GM12878 (cell line): Measurements from ENCODE around the gene CDC42BPB.

Experiments used
- MXI1 ChIP-seq: fragments of 150-350 bp; IDR thresholded peaks from 2 replicates; pipeline ENCODE4 v1.6.1; 2011; ENCODE audit warnings: low read depth, mild to moderate bottlenecking, inconsistent platforms, low read length, improper control_type of control experiment
- MYC ChIP-seq: IDR thresholded peaks from 2 replicates; pipeline ENCODE4 v1.6.1; 2011; ENCODE audit warnings: mild to moderate bottlenecking, low read length, moderate library complexity, inconsistent platforms; ENCODE audit not compliant: insufficient read depth, insufficient replicate concordance, insufficient read length, severe bottlenecking
- RFX5 ChIP-seq: IDR thresholded peaks from 2 replicates; pipeline ENCODE4 v1.6.1; 2011; ENCODE audit warnings: low read depth, low read length, improper control_type of control experiment
- SIN3A ChIP-seq: IDR thresholded peaks from 2 replicates; pipeline ENCODE4 v1.6.1; 2012; ENCODE audit warnings: low read depth, low read length, improper control_type of control experiment
- SMC3 ChIP-seq: IDR thresholded peaks from 2 replicates; pipeline ENCODE4 v1.6.1; 2011; ENCODE audit warnings: low read length, improper control_type of control experiment, borderline replicate concordance
- SP1 ChIP-seq: IDR thresholded peaks from one replicate; pipeline ENCODE4 v1.6.1; 2011; ENCODE audit warnings: low read depth, low read length
- TF ChIP-seq, protein P1 (sequence below): fragments of 450-650 bp; IDR thresholded peaks from 2 replicates; pipeline ENCODE4 v1.6.1; 2017; ENCODE audit warnings: mild to moderate bottlenecking

DNA sequence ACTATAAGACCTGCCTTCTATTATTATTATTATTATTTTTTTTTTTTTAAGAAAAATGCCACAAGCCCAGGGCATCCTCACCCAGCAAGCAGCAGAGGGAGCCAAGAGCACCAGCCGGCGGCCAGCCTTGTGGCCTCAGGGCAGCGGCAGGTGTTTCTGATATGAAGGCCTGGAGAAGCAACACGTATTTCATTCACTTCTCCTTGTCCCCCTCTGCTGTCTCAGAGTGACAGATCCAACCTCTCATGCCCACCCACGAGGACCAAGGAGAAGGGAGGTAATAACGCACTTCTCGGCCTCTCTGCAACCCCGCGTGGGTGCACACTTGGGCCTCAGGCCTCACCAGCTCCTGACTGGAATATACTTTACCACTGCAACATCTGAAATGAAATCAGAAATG, 25.4 kb downstream of the CDC42BPB start:
- TF ChIP-seq, protein P1, sequence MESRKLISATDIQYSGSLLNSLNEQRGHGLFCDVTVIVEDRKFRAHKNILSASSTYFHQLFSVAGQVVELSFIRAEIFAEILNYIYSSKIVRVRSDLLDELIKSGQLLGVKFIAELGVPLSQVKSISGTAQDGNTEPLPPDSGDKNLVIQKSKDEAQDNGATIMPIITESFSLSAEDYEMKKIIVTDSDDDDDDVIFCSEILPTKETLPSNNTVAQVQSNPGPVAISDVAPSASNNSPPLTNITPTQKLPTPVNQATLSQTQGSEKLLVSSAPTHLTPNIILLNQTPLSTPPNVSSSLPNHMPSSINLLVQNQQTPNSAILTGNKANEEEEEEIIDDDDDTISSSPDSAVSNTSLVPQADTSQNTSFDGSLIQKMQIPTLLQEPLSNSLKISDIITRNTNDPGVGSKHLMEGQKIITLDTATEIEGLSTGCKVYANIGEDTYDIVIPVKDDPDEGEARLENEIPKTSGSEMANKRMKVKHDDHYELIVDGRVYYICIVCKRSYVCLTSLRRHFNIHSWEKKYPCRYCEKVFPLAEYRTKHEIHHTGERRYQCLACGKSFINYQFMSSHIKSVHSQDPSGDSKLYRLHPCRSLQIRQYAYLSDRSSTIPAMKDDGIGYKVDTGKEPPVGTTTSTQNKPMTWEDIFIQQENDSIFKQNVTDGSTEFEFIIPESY = no peak
- TF ChIP-seq SP1 (no peak), SIN3A (no peak), RFX5 (no peak), MXI1 (no peak), MYC (no peak), SMC3 (no peak)
